ENCODE results near the gene SHB. TPM values are rescaled to one million over a fixed set of nuclear protein-coding genes. Genes with fewer than 3 reads are reported as not detected.

Gene SHB
- total and polyA plus RNA-seq, 2 donors from 2014 or later: 16.4 to 39.8 TPM

DNA sequence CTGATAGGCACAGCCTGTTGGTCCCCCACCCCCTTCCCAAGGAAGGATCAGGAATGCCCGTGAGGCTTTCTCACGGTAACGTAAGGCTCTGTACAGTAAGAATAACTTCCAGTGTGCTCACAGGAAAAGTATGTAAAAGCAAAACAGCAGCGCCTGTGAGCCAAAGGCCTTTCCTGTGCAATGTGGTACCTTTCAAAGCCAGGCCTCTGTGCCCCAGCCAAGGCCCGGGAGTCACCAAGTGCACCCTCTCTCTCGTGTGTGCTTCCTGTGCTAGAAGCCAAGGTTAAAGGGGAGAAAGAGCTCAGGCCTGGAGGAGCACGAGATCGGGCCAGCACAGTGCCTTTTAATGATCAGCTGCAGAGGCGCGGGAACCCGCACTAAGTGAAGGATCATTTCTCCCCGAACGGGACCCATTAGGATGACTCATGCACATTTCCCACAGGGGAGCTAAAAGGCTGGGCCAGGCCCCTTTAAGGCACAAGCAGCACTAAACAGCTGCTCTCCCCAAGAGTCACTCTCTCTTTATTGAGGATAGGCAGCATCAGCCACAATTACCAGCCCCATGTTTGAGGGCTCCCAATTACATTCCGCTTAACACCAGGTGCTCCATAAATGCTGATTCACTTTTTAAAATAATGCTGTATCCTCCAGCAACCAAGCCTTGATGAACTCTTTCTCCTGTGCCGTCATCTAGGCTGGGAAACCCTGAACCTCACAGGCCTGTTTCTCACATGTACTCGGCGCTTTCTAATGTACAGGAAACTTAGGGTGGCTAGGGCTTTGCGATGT, 42.8 kb downstream of the SHB start:
- TF ChIP-seq, protein P1, sequence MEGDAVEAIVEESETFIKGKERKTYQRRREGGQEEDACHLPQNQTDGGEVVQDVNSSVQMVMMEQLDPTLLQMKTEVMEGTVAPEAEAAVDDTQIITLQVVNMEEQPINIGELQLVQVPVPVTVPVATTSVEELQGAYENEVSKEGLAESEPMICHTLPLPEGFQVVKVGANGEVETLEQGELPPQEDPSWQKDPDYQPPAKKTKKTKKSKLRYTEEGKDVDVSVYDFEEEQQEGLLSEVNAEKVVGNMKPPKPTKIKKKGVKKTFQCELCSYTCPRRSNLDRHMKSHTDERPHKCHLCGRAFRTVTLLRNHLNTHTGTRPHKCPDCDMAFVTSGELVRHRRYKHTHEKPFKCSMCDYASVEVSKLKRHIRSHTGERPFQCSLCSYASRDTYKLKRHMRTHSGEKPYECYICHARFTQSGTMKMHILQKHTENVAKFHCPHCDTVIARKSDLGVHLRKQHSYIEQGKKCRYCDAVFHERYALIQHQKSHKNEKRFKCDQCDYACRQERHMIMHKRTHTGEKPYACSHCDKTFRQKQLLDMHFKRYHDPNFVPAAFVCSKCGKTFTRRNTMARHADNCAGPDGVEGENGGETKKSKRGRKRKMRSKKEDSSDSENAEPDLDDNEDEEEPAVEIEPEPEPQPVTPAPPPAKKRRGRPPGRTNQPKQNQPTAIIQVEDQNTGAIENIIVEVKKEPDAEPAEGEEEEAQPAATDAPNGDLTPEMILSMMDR (IDR thresholded peaks at IDR 0.05; ENCODE audit: borderline replicate concordance, extremely low read depth, insufficient read depth): no peak
- peak in 3 of 5 donors; percentile 60 to 80 (median 72) for DNase-seq
- Histone ChIP-seq H3K36me3 (ENCODE audit: control insufficient read depth in 2 of 3, insufficient read depth in 3 of 3, low read length in 3 of 3) (peaks cover 0 to 2% (median 0%) of the 10 kb centered on the region in 3 donors), H3K4me3 (ENCODE audit: low read length in 3 of 3) (no peak overlapping the region), H3K4me1 (ENCODE audit: control insufficient read depth in 2 of 3, insufficient read depth in 2 of 3, low read depth in 1 of 3, low read length in 3 of 3) (peaks cover 15 to 51% (median 46%) of the 10 kb centered on the region in 3 donors), H3K27me3 (ENCODE audit: control insufficient read depth, insufficient read depth, low read length) (no peaks in the 10 kb centered on the region), H3K27ac (ENCODE audit: low read depth in 2 of 2, low read length in 2 of 2) (peak overlapping the region; percentile 64 to 86), H3K9ac (ENCODE audit: low read length in 3 of 3) (peak overlapping the region in 1 of 3 donors; percentile 69), H3K9me3 (ENCODE audit: control insufficient read depth in 2 of 3, insufficient read depth in 1 of 3, low read length in 3 of 3) (no peaks in the 10 kb centered on the region)
- no peak for FAIRE-seq
- intact Hi-C loops (cut with DNase I): no loop called here

DNA sequence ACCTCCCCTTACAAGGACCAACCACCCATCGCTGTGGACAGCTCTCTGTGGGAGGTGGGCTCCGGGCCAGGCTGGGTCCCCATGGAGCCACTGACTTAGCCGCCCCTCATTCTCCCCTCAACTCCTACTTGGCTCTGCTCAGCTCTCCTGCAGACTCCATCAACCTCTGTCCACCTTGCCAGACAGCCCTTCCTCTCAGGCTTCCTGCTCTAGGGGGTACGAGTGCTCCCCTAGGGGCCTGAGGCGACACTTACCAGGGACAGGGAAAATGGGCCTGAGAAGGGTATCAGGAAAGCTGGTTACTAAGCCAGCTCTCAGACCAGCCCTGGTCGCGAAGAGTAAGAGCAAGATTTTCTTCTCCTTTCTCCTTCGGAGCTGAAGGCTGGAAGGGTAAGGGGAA, 43.9 kb downstream of the SHB start:
- DNase-seq: no peak
- intact Hi-C loops (cut with DNase I): no loop called here
- peak overlapping the region in 1 of 3 donors; percentile 69 for H3K9ac ChIP-seq (ENCODE audit: low read length in 3 of 3)
- H3K4me1 ChIP-seq (ENCODE audit: control insufficient read depth in 2 of 3, insufficient read depth in 2 of 3, low read depth in 1 of 3, low read length in 3 of 3): peaks cover 15 to 50% (median 45%) of the 10 kb centered on the region in 3 donors
- no peaks in the 10 kb centered on the region for H3K27me3 ChIP-seq (ENCODE audit: control insufficient read depth, insufficient read depth, low read length)
- FAIRE-seq: no peak
- peak overlapping the region; percentile 64 to 86 for H3K27ac ChIP-seq (ENCODE audit: low read depth in 2 of 2, low read length in 2 of 2)
- peaks cover 0 to 2% (median 0%) of the 10 kb centered on the region in 3 donors for H3K36me3 ChIP-seq (ENCODE audit: control insufficient read depth in 2 of 3, insufficient read depth in 3 of 3, low read length in 3 of 3)
- H3K4me3 ChIP-seq (ENCODE audit: low read length in 3 of 3): no peak overlapping the region
- H3K9me3 ChIP-seq (ENCODE audit: control insufficient read depth in 2 of 3, insufficient read depth in 1 of 3, low read length in 3 of 3): no peaks in the 10 kb centered on the region
- TF ChIP-seq, protein P1 (IDR thresholded peaks at IDR 0.05; ENCODE audit: borderline replicate concordance, extremely low read depth, insufficient read depth): no peak

DNA sequence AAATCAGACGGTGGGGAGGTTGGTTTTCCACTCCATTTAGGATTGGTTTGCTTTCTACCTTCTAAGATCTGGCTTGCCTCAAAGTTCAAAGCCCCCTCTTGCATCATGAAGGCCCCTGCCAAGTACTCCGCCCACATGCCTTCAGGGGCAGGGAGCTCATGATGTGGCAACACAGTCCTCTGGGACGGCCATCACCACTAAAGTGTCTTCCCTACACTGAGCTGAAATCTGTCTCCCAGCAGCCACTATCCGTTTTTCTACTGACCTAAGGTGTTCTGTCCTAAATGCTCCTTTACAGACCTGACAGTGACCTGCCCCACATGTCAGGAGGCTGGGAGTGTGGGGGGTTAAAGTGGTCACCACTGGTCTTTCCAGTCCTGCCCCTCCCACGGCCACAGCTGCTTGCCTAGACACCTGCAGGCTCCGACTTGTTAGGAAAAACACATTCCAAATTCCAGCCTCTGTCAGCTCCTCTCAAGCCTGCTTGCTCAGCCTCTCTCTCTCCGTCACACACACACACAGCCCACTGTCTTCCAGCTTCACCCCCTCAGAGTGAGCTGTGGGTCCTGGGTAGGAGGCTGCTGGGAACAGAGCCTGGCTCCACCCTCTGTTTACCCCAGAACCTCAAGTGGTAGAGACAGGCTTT, 44.9 kb downstream of the SHB start:
- no peak overlapping the region for H3K4me3 ChIP-seq (ENCODE audit: low read length in 3 of 3)
- H3K9ac ChIP-seq (ENCODE audit: low read length in 3 of 3): no peak overlapping the region
- TF ChIP-seq, protein P1 (IDR thresholded peaks at IDR 0.05; ENCODE audit: borderline replicate concordance, extremely low read depth, insufficient read depth): no peak
- intact Hi-C loops (cut with DNase I): no loop called here
- peaks cover 0 to 2% (median 0%) of the 10 kb centered on the region in 3 donors for H3K36me3 ChIP-seq (ENCODE audit: control insufficient read depth in 2 of 3, insufficient read depth in 3 of 3, low read length in 3 of 3)
- FAIRE-seq: no peak
- peaks cover 15 to 49% (median 49%) of the 10 kb centered on the region in 3 donors for H3K4me1 ChIP-seq (ENCODE audit: control insufficient read depth in 2 of 3, insufficient read depth in 2 of 3, low read depth in 1 of 3, low read length in 3 of 3)
- no peak overlapping the region for H3K27ac ChIP-seq (ENCODE audit: low read depth in 2 of 2, low read length in 2 of 2)
- no peaks in the 10 kb centered on the region for H3K9me3 ChIP-seq (ENCODE audit: control insufficient read depth in 2 of 3, insufficient read depth in 1 of 3, low read length in 3 of 3)
- H3K27me3 ChIP-seq (ENCODE audit: control insufficient read depth, insufficient read depth, low read length): no peaks in the 10 kb centered on the region
- peak in 3 of 5 donors; percentile 72 to 79 (median 78) for DNase-seq
